Esophagus squamous epithelium (tissue), 4 donors: ENCODE results near the gene OR2AT4.

ENCODE experiments used
- POLR2A ChIP-seq, 4 donors: fragments of 450-650 bp; IDR thresholded peaks; one replicate each; pipeline ENCODE4 v1.6.1; 2017; ENCODE audit warnings: antibody characterized with exemption in 4 of 4, mild to moderate bottlenecking in 4 of 4, moderate library complexity in 3 of 4
- TF ChIP-seq, protein P1 (sequence below), 6 experiments: fragments of 450-650 bp in 4 of 6; fragments of 200-600 bp in 2 of 6; sonication (generic) in 2 of 6; IDR thresholded peaks; one replicate each; pipeline ENCODE4 v1.5.1; 2016 to 2019; ENCODE audit warnings: antibody characterized with exemption in 6 of 6, mild to moderate bottlenecking in 4 of 6, moderate library complexity in 4 of 6

DNA sequence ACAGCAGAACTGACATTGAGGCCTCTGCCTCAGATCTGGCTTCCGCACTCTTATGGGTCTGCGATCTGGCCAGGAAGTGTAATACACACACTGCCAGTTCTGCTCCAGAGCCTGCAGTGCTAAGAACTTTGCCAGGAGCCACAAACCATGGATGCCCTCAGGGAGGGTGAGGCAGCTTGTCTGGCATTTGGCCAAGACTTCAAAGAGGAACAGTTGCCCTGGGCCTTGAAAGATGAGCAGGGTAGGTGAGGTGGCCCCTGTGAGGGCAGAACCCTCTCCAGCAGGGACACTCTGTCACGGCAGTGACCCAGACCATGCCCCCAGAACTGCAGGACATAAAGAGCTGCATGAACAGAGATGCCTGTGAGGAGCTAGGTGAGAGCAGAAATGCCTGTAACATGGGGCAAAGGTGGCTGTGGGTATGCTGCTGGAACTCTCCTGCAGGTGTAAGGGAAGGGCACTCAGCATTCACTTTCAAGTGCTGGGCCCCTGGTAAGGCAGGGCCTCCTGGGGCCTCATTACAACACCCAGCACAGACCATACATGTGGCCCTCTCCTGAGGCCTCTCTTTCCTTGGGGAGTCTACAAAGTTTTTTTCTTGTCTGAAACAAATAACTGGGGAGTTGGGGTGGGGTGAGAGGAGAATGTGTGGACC lies 60.6 kb downstream of the OR2AT4 start:
- TF ChIP-seq, protein P1, sequence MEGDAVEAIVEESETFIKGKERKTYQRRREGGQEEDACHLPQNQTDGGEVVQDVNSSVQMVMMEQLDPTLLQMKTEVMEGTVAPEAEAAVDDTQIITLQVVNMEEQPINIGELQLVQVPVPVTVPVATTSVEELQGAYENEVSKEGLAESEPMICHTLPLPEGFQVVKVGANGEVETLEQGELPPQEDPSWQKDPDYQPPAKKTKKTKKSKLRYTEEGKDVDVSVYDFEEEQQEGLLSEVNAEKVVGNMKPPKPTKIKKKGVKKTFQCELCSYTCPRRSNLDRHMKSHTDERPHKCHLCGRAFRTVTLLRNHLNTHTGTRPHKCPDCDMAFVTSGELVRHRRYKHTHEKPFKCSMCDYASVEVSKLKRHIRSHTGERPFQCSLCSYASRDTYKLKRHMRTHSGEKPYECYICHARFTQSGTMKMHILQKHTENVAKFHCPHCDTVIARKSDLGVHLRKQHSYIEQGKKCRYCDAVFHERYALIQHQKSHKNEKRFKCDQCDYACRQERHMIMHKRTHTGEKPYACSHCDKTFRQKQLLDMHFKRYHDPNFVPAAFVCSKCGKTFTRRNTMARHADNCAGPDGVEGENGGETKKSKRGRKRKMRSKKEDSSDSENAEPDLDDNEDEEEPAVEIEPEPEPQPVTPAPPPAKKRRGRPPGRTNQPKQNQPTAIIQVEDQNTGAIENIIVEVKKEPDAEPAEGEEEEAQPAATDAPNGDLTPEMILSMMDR (IDR thresholded peaks at IDR 0.05) = no peak
- TF ChIP-seq POLR2A (IDR thresholded peaks at IDR 0.05) = no peak
